Thyroid gland (tissue), 4 donors: ENCODE data around the gene KCNJ15.
A peak's percentile ranks its signal among the peaks of the same experiment; 100 is the strongest.

Source experiments
- CTCF ChIP-seq, 6 experiments: fragments of 200-600 bp in 3 of 6; fragments of 450-650 bp in 3 of 6; sonication (generic) in 3 of 6; IDR thresholded peaks; one replicate each; pipeline ENCODE4 v1.5.1; 2016 to 2019; ENCODE audit warnings: antibody characterized with exemption in 6 of 6, mild to moderate bottlenecking in 2 of 6, inconsistent platforms in 1 of 6, moderate library complexity in 1 of 6
- POLR2A ChIP-seq, 2 donors: fragments of 450-650 bp; IDR thresholded peaks; one replicate each; pipeline ENCODE4 v1.6.1; 2017; ENCODE audit warnings: antibody characterized with exemption in 2 of 2, mild to moderate bottlenecking in 2 of 2, moderate library complexity in 1 of 2

GRCh38 chr21:38352536-38353219, 95.9 kb downstream of the KCNJ15 start:
- TF ChIP-seq CTCF (IDR thresholded peaks at IDR 0.05), result peak; percentile 43 to 93 (median 84)
- TF ChIP-seq POLR2A (IDR thresholded peaks at IDR 0.05), result no peak
